Trophoblast cell (in vitro differentiated cells and primary cell): ENCODE results near the gene ZBTB37.

Source experiments
- DNase-seq, 2 donors: peaks; one replicate each; pipeline ENCODE4 v3.0.0-alpha.2; 2016
- H2AFZ ChIP-seq: 2 replicates; pipeline ENCODE4 v1.6.1; 2013; ENCODE audit warnings: low read length, moderate library complexity, mild to moderate bottlenecking; ENCODE audit not compliant: insufficient read depth, poor library complexity
- H2AK5ac ChIP-seq: 2 replicates; pipeline ENCODE4 v1.6.1; 2013; ENCODE audit warnings: mild to moderate bottlenecking, low read length
- H2BK120ac ChIP-seq: 2 replicates; pipeline ENCODE4 v1.6.1; 2013; ENCODE audit warnings: low read length, mild to moderate bottlenecking, moderate library complexity; ENCODE audit not compliant: insufficient read depth, poor library complexity
- H2BK12ac ChIP-seq: 2 replicates; pipeline ENCODE4 v1.6.1; 2013; ENCODE audit warnings: mild to moderate bottlenecking, low read length, moderate library complexity
- H2BK5ac ChIP-seq: 2 replicates; pipeline ENCODE4 v1.6.1; 2013; ENCODE audit warnings: low read length, low read depth, moderate library complexity, mild to moderate bottlenecking; ENCODE audit not compliant: poor library complexity
- H3K14ac ChIP-seq: 2 replicates; pipeline ENCODE4 v1.6.1; 2013; ENCODE audit warnings: mild to moderate bottlenecking, low read length
- H3K18ac ChIP-seq: 2 replicates; pipeline ENCODE4 v1.6.1; 2013; ENCODE audit warnings: mild to moderate bottlenecking, low read length
- H3K23ac ChIP-seq: 2 replicates; pipeline ENCODE4 v1.6.1; 2013; ENCODE audit warnings: low read length
- H3K27ac ChIP-seq: 2 replicates; pipeline ENCODE4 v1.5.1; 2013; ENCODE audit warnings: low read depth, mild to moderate bottlenecking, inconsistent platforms, low read length, moderate library complexity
- H3K27me3 ChIP-seq: 2 replicates; pipeline ENCODE4 v1.6.1; 2013; ENCODE audit warnings: inconsistent platforms, mild to moderate bottlenecking, low read length, moderate library complexity; ENCODE audit not compliant: insufficient read depth
- H3K36me3 ChIP-seq, 2 experiments: 1 replicate in 1 of 2; 2 replicates in 1 of 2; pipeline ENCODE4 v1.6.1; 2013; ENCODE audit warnings: low read length in 2 of 2, mild to moderate bottlenecking in 2 of 2, moderate library complexity in 1 of 2; ENCODE audit not compliant: insufficient read depth in 2 of 2, control insufficient read depth in 1 of 2
- H3K4ac ChIP-seq: 2 replicates; pipeline ENCODE4 v1.6.1; 2013; ENCODE audit warnings: low read depth, mild to moderate bottlenecking, low read length, moderate library complexity
- H3K4me1 ChIP-seq, 2 experiments: 1 replicate in 1 of 2; 2 replicates in 1 of 2; pipeline ENCODE4 v1.6.1; 2013; ENCODE audit warnings: low read length in 2 of 2, mild to moderate bottlenecking in 2 of 2, moderate library complexity in 1 of 2; ENCODE audit not compliant: insufficient read depth in 2 of 2, control insufficient read depth in 1 of 2
- H3K4me2 ChIP-seq: 2 replicates; pipeline ENCODE4 v1.6.1; 2013; ENCODE audit warnings: inconsistent platforms, mild to moderate bottlenecking, low read length, moderate library complexity
- H3K4me3 ChIP-seq: 2 replicates; pipeline ENCODE4 v1.5.1; 2013; ENCODE audit warnings: mild to moderate bottlenecking, low read depth, low read length, inconsistent platforms
- H3K79me1 ChIP-seq: one replicate; pipeline ENCODE4 v1.6.1; 2013; ENCODE audit warnings: low read length
- H3K79me2 ChIP-seq: 2 replicates; pipeline ENCODE4 v1.6.1; 2013; ENCODE audit warnings: low read length, mild to moderate bottlenecking; ENCODE audit not compliant: control insufficient read depth, insufficient read depth, poor library complexity
- H3K9ac ChIP-seq: 2 replicates; pipeline ENCODE4 v1.6.1; 2013; ENCODE audit warnings: mild to moderate bottlenecking, low read length
- H3K9me3 ChIP-seq: 2 replicates; pipeline ENCODE4 v1.6.1; 2013; ENCODE audit warnings: low read depth, mild to moderate bottlenecking, control low read depth, inconsistent platforms, low read length; ENCODE audit not compliant: insufficient read depth
- H4K12ac ChIP-seq: 2 replicates; pipeline ENCODE4 v1.6.1; 2013; ENCODE audit warnings: low read depth, mild to moderate bottlenecking, low read length, moderate library complexity
- H4K8ac ChIP-seq: 2 replicates; pipeline ENCODE4 v1.6.1; 2013; ENCODE audit warnings: low read depth, mild to moderate bottlenecking, low read length, moderate library complexity
- H4K91ac ChIP-seq: one replicate; pipeline ENCODE4 v1.6.1; 2013; ENCODE audit warnings: low read depth, mild to moderate bottlenecking, low read length, moderate library complexity
- WGBS: extraction: QIAGEN DNeasy Blood & Tissue Kit; methylation state at CpG from one replicate; pipeline ENCODE4 v1.1.7; 2013; ENCODE audit warnings: missing lambda C conversion rate; ENCODE audit not compliant: insufficient read length, insufficient coverage; ENCODE audit errors: extremely low coverage; 5-methylcytosine and 5-hydroxymethylcytosine counted together

Gene ZBTB37

GRCh38 chr1:173887627-173888026, 19.4 kb downstream of the ZBTB37 start:
- H3K4me2 ChIP-seq: no peak overlapping the region
- no peak overlapping the region for H3K23ac ChIP-seq
- WGBS: no CpG with 5 or more reads among the region's 2 CpGs
- no peak overlapping the region for H4K12ac ChIP-seq
- no peak overlapping the region for H3K14ac ChIP-seq
- no peak overlapping the region for H3K18ac ChIP-seq
- H2AK5ac ChIP-seq: no peak overlapping the region
- H3K9ac ChIP-seq: no peak overlapping the region
- no peaks in the 10 kb centered on the region for H3K79me2 ChIP-seq
- H2BK5ac ChIP-seq: no peak overlapping the region
- H2BK12ac ChIP-seq: no peak overlapping the region
- peaks cover 7 to 8% of the 10 kb centered on the region in 2 experiments for H3K36me3 ChIP-seq
- no peak overlapping the region for H4K8ac ChIP-seq
- no peak overlapping the region for H3K27ac ChIP-seq
- no peak overlapping the region for H3K4ac ChIP-seq
- no peak overlapping the region for H4K91ac ChIP-seq
- no peaks in the 10 kb centered on the region for H3K27me3 ChIP-seq
- no peaks in the 10 kb centered on the region for H3K4me1 ChIP-seq
- H2BK120ac ChIP-seq: no peak overlapping the region
- peak in 1 of 2 donors; percentile 60 for DNase-seq
- H3K79me1 ChIP-seq: no peaks in the 10 kb centered on the region
- no peak overlapping the region for H3K4me3 ChIP-seq
- H2AFZ ChIP-seq: no peak overlapping the region
- H3K9me3 ChIP-seq: no peaks in the 10 kb centered on the region

GRCh38 chr1:173888749-173889148, 20.6 kb downstream of the ZBTB37 start:
- H3K27me3 ChIP-seq: no peaks in the 10 kb centered on the region
- peaks cover 7 to 8% of the 10 kb centered on the region in 2 experiments for H3K36me3 ChIP-seq
- H2BK5ac ChIP-seq: no peak overlapping the region
- H3K4me1 ChIP-seq: no peaks in the 10 kb centered on the region
- no peak overlapping the region for H3K4me2 ChIP-seq
- H3K23ac ChIP-seq: no peak overlapping the region
- no peak overlapping the region for H2AFZ ChIP-seq
- no peaks in the 10 kb centered on the region for H3K79me2 ChIP-seq
- no peak overlapping the region for H3K4me3 ChIP-seq
- H3K4ac ChIP-seq: no peak overlapping the region
- H4K8ac ChIP-seq: no peak overlapping the region
- H3K18ac ChIP-seq: no peak overlapping the region
- no peak overlapping the region for H2BK12ac ChIP-seq
- H3K27ac ChIP-seq: no peak overlapping the region
- no peak overlapping the region for H2AK5ac ChIP-seq
- H4K91ac ChIP-seq: no peak overlapping the region
- H3K14ac ChIP-seq: no peak overlapping the region
- H3K9me3 ChIP-seq: no peaks in the 10 kb centered on the region
- H3K9ac ChIP-seq: no peak overlapping the region
- no peak overlapping the region for H2BK120ac ChIP-seq
- no peak overlapping the region for H4K12ac ChIP-seq
- DNase-seq: no peak
- no peaks in the 10 kb centered on the region for H3K79me1 ChIP-seq

DNA sequence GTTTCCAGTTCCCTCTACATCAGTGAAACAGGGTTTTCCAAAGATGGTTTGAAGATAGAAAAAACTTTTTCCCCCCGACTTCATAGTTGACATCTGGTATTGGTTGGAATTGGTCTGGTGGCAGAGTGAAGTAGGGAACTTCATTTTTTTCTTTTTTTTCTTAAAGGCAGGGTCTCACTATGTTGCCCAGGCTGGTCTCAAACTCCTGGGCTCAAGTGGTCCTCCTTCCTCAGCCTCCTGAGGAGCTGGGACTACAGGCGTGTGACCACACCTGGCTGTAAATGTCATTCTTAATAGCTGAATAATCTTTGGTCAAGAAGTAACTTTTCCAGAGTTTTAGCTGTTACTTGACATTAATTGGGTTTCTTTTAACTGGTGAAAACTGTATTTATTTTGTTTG, 21.7 kb downstream of the ZBTB37 start:
- Histone ChIP-seq H3K79me2 (no peaks in the 10 kb centered on the region), H3K4me1 (no peaks in the 10 kb centered on the region), H2AFZ (no peak overlapping the region), H3K27ac (no peak overlapping the region), H3K14ac (no peak overlapping the region), H2BK5ac (no peak overlapping the region), H3K9me3 (no peaks in the 10 kb centered on the region), H3K27me3 (no peaks in the 10 kb centered on the region), H2AK5ac (no peak overlapping the region), H4K8ac (no peak overlapping the region), H3K79me1 (no peaks in the 10 kb centered on the region), H3K36me3 (peaks cover 7 to 8% of the 10 kb centered on the region in 2 experiments), H3K23ac (no peak overlapping the region), H3K4me2 (no peak overlapping the region), H3K18ac (no peak overlapping the region), H3K4me3 (no peak overlapping the region), H4K91ac (no peak overlapping the region), H3K9ac (no peak overlapping the region), H2BK12ac (no peak overlapping the region), H4K12ac (no peak overlapping the region), H3K4ac (no peak overlapping the region), H2BK120ac (no peak overlapping the region)
- no CpG with 5 or more reads among the region's 2 CpGs for WGBS
- no peak for DNase-seq

DNA sequence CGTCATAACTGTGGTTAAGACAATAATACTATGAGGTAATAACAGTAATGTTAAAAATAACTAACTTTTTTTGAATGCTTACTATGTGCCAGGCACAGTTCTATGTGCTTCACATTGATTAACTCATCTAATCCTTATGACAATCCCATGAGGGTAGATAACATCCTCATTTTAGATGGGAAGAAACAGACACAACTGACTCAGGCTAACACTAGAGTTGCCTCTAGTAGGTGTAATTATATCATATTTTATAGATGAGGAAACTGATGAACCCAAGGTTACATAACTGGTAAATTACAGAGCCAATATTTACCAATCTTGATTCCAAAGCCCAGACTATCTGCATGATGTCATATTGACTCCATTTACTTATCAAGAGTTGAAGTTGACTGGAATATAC, 25.4 kb downstream of the ZBTB37 start:
- Histone ChIP-seq H3K27me3 (no peaks in the 10 kb centered on the region), H3K79me1 (no peaks in the 10 kb centered on the region), H3K36me3 (no peaks in the 10 kb centered on the region), H4K8ac (no peak overlapping the region), H3K9ac (no peak overlapping the region), H2AK5ac (no peak overlapping the region), H4K12ac (no peak overlapping the region), H3K4me1 (no peaks in the 10 kb centered on the region), H3K9me3 (no peaks in the 10 kb centered on the region), H3K4me3 (no peak overlapping the region), H3K23ac (no peak overlapping the region), H3K18ac (no peak overlapping the region), H2AFZ (no peak overlapping the region), H3K27ac (no peak overlapping the region), H3K4ac (no peak overlapping the region), H3K79me2 (no peaks in the 10 kb centered on the region), H3K4me2 (no peak overlapping the region), H2BK12ac (no peak overlapping the region), H2BK5ac (no peak overlapping the region), H3K14ac (no peak overlapping the region), H2BK120ac (no peak overlapping the region), H4K91ac (no peak overlapping the region)
- no peak for DNase-seq
- WGBS: no CpG with 5 or more reads among the region's 1 CpG
